ENCODE measurements around the gene LRGUK.

LRGUK gene

DNA sequence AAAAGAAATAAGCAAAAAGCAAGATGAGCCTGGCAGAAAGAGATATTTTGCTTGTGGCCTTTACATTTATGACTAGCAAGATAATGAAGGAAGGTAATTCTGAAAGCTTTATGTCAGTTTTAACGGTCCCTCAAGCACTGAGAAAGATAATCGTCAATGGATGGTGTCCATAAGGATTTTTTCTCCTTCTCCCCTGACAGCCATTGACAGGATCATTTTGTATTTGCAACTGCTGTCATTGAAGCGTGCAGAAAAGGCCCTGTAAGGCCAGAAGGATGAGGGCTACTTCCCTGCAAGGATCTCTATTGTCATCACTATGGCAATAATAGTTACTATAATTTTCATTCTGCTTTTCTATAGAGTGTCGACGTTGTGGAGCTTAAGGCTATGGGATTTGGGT lies 994 bp upstream of the LRGUK start:
- ChIA-PET POLR2A (no interaction called here), CTCF (interaction anchor here (1.1 to 2.2 kb wide), 2 partner anchors 14 to 15 kb away, joined by 3 to 12 read pairs; no protein-coding TSS in a partner anchor)

DNA sequence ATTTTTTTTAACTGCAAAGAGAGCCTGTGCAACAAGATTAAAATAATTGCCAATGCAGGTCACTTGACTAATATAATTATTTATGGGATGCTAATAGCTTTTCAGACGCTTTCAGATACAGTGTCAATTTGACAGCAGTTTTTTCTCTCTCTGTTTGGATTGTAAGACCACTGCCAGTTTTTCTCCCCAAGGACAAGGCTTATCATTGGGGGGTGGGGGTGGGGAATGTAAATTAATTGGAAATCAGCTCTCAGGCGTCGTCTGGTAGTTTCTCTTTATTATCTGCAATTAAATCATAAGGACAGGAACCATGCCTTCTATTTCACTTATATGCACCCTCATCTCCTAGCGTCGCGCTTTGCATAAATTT lies 559 bp upstream of the LRGUK start:
- DNase-seq, result no peak
- H3K27ac ChIP-seq (ENCODE audit: insufficient read depth in 1 of 2, low read depth in 1 of 2, low read length in 2 of 2, poor library complexity in 1 of 2, severe bottlenecking in 2 of 2), result no peak overlapping the region

More for the DNA sequence above, 994 bp upstream of the LRGUK start:
- H3K27ac ChIP-seq (ENCODE audit: insufficient read depth in 1 of 2, low read depth in 1 of 2, low read length in 2 of 2, poor library complexity in 1 of 2, severe bottlenecking in 2 of 2), result no peak overlapping the region
- peaks cover 6 to 16% (median 12%) of the 10 kb centered on the region in 4 experiments for H3K4me1 ChIP-seq (ENCODE audit: control extremely low read depth in 1 of 4, control insufficient read depth in 4 of 4, insufficient read depth in 4 of 4, low read length in 3 of 4)
- H3K27me3 ChIP-seq (replicated peaks in 2 of 5; ENCODE audit: control insufficient read depth in 4 of 5, insufficient read depth in 5 of 5, low read length in 4 of 5), result peaks cover 0 to 4% (median 2%) of the 10 kb centered on the region in 5 experiments
- H3K4me3 ChIP-seq (ENCODE audit: control insufficient read depth in 1 of 7, extremely low read depth in 1 of 7, insufficient read depth in 4 of 7, low read depth in 2 of 7, low read length in 6 of 7), result no peak overlapping the region
- DNase-seq, result no peak
- no peaks in the 10 kb centered on the region for H3K36me3 ChIP-seq (ENCODE audit: control insufficient read depth in 4 of 4, insufficient read depth in 4 of 4, low read length in 3 of 4)
- WGBS (ENCODE audit: insufficient coverage), result 100% methylated on average over 1 of the region's 5 CpGs
- H3K9me3 ChIP-seq (ENCODE audit: control extremely low read depth in 1 of 5, control insufficient read depth in 4 of 5, insufficient read depth in 2 of 5, low read depth in 1 of 5, low read length in 4 of 5), result no peaks in the 10 kb centered on the region

DNA sequence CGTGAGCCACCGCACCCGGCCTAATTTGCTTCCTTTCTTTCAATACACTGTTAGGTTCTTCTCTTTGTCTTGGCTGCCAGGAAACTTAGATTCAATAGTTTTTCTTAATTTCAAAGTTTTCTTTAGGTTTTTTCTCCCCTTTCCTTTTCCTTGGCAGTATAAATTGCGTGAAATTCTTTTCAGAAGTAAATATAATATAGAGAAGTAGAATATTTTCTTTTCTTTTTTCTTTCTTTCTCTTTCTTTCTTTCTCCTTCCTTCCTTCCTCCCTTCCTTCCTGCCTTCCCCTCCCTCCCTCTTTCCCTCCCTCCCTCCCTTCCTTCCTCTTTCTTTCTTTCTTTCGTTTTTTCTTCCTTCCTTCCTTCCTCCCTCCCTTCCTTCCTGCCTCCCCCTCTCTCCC lies 1.7 kb downstream of the LRGUK start:
- Histone ChIP-seq H3K36me3 (ENCODE audit: control insufficient read depth in 4 of 4, insufficient read depth in 4 of 4, low read length in 3 of 4) (no peaks in the 10 kb centered on the region), H3K9me3 (ENCODE audit: control extremely low read depth in 1 of 5, control insufficient read depth in 4 of 5, insufficient read depth in 2 of 5, low read depth in 1 of 5, low read length in 4 of 5) (no peaks in the 10 kb centered on the region), H3K4me1 (ENCODE audit: control extremely low read depth in 1 of 4, control insufficient read depth in 4 of 4, insufficient read depth in 4 of 4, low read length in 3 of 4) (peaks cover 6 to 12% (median 11%) of the 10 kb centered on the region in 4 experiments), H3K27ac (ENCODE audit: insufficient read depth in 1 of 2, low read depth in 1 of 2, low read length in 2 of 2, poor library complexity in 1 of 2, severe bottlenecking in 2 of 2) (no peak overlapping the region), H3K27me3 (replicated peaks in 2 of 5; ENCODE audit: control insufficient read depth in 4 of 5, insufficient read depth in 5 of 5, low read length in 4 of 5) (peaks cover 0 to 3% (median 2%) of the 10 kb centered on the region in 5 experiments), H3K4me3 (ENCODE audit: control insufficient read depth in 1 of 7, extremely low read depth in 1 of 7, insufficient read depth in 4 of 7, low read depth in 2 of 7, low read length in 6 of 7) (no peak overlapping the region)
- POLR2A ChIA-PET, result no interaction called here
- WGBS (ENCODE audit: insufficient coverage), result 75% methylated on average over 4 of the region's 5 CpGs
- CTCF ChIA-PET, result no interaction called here
- no peak for DNase-seq

More for the DNA sequence above, 559 bp upstream of the LRGUK start:
- CTCF ChIA-PET, result interaction anchor here (1.1 to 2.2 kb wide), 3 partner anchors 10 to 15 kb away, joined by 3 to 12 read pairs (median 3); no protein-coding TSS in a partner anchor
- Histone ChIP-seq H3K9me3 (ENCODE audit: control extremely low read depth in 1 of 5, control insufficient read depth in 4 of 5, insufficient read depth in 2 of 5, low read depth in 1 of 5, low read length in 4 of 5) (no peaks in the 10 kb centered on the region), H3K36me3 (ENCODE audit: control insufficient read depth in 4 of 4, insufficient read depth in 4 of 4, low read length in 3 of 4) (no peaks in the 10 kb centered on the region), H3K27me3 (replicated peaks in 2 of 5; ENCODE audit: control insufficient read depth in 4 of 5, insufficient read depth in 5 of 5, low read length in 4 of 5) (peaks cover 0 to 4% (median 2%) of the 10 kb centered on the region in 5 experiments), H3K4me3 (ENCODE audit: control insufficient read depth in 1 of 7, extremely low read depth in 1 of 7, insufficient read depth in 4 of 7, low read depth in 2 of 7, low read length in 6 of 7) (peak overlapping the region in 6 of 7 experiments; percentile 73 to 96 (median 86)), H3K4me1 (ENCODE audit: control extremely low read depth in 1 of 4, control insufficient read depth in 4 of 4, insufficient read depth in 4 of 4, low read length in 3 of 4) (peaks cover 6 to 14% (median 12%) of the 10 kb centered on the region in 4 experiments)
- POLR2A ChIA-PET, result no interaction called here
- 22% methylated on average over 4 of the region's 6 CpGs for WGBS (ENCODE audit: insufficient coverage)

DNA sequence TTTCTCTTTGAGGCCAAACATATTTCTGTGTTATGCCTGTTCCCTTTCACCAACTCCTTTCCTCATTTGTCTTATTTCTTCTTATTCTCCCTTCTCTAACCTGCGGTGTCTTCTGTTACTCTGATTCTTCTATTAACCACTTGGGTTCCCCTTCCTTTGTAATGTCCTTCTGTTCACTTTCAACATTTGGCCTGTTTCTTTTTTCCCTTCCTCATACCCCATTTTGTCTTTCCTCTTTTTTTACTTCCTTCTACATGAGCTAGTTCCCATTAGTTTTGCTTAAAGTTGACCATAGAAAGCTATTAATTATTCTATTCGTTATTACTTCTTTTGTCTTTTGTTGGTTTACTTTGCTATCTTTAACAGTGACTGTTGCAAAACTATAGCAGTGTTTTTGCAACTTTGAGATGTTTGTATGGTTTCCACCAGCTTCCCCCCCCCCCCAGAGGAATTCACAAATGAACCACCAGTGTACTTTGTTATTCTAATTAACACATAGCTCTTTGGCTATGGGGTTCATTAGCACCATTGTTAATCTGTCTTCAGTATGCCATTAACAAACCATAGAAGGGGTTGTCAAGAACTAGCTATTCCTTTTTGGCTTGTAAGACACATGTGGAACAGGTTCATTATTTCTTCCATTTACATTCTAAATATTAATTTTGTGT lies 2.9 kb downstream of the LRGUK start:
- no peak for DNase-seq
- CTCF ChIA-PET, result interaction anchor here (0.6 to 3.6 kb wide), 2 partner anchors 11 to 185 kb away, joined by 3 to 17 read pairs; no protein-coding TSS in a partner anchor
- peaks cover 6 to 12% (median 11%) of the 10 kb centered on the region in 4 experiments for H3K4me1 ChIP-seq (ENCODE audit: control extremely low read depth in 1 of 4, control insufficient read depth in 4 of 4, insufficient read depth in 4 of 4, low read length in 3 of 4)
- WGBS (ENCODE audit: insufficient coverage), result 40% methylated on average over 1 of the region's 2 CpGs
- H3K27ac ChIP-seq (ENCODE audit: insufficient read depth in 1 of 2, low read depth in 1 of 2, low read length in 2 of 2, poor library complexity in 1 of 2, severe bottlenecking in 2 of 2), result no peak overlapping the region
- peaks cover 0 to 2% (median 0%) of the 10 kb centered on the region in 5 experiments for H3K27me3 ChIP-seq (replicated peaks in 2 of 5; ENCODE audit: control insufficient read depth in 4 of 5, insufficient read depth in 5 of 5, low read length in 4 of 5)
- peaks cover 0 to 6% (median 0%) of the 10 kb centered on the region in 5 experiments for H3K9me3 ChIP-seq (ENCODE audit: control extremely low read depth in 1 of 5, control insufficient read depth in 4 of 5, insufficient read depth in 2 of 5, low read depth in 1 of 5, low read length in 4 of 5)
- H3K4me3 ChIP-seq (ENCODE audit: control insufficient read depth in 1 of 7, extremely low read depth in 1 of 7, insufficient read depth in 4 of 7, low read depth in 2 of 7, low read length in 6 of 7), result no peak overlapping the region
- POLR2A ChIA-PET, result no interaction called here
- H3K36me3 ChIP-seq (ENCODE audit: control insufficient read depth in 4 of 4, insufficient read depth in 4 of 4, low read length in 3 of 4), result no peaks in the 10 kb centered on the region

DNA sequence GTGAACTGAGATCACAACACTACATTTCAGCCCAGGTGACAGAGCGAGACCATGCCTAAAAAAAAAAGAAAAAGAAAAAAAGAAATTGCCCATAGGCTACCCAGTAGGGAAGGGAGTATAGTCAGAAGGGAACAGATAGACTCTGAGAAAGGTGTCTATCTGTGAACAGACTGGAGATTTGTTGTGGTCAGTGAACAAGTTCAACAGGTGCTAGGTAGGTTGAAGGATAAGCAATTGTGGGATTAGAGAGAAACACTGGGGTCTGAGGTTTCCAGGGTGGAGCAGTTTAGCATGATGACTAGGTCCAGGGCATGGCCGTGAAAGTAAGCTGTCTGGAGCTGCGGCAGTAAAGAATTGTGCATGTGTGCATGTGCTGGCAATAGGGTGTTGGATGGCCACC lies 6.9 kb downstream of the LRGUK start:
- no peaks in the 10 kb centered on the region for H3K36me3 ChIP-seq (ENCODE audit: control insufficient read depth in 4 of 4, insufficient read depth in 4 of 4, low read length in 3 of 4)
- WGBS (ENCODE audit: insufficient coverage), result 96% methylated on average over 3 of the region's 3 CpGs
- ChIA-PET CTCF (no interaction called here), POLR2A (no interaction called here)
- H3K4me1 ChIP-seq (ENCODE audit: control extremely low read depth in 1 of 4, control insufficient read depth in 4 of 4, insufficient read depth in 4 of 4, low read length in 3 of 4), result no peaks in the 10 kb centered on the region
- H3K27me3 ChIP-seq (replicated peaks in 2 of 5; ENCODE audit: control insufficient read depth in 4 of 5, insufficient read depth in 5 of 5, low read length in 4 of 5), result peaks cover 0 to 1% (median 0%) of the 10 kb centered on the region in 5 experiments
- DNase-seq, result no peak
- no peak overlapping the region for H3K4me3 ChIP-seq (ENCODE audit: control insufficient read depth in 1 of 7, extremely low read depth in 1 of 7, insufficient read depth in 4 of 7, low read depth in 2 of 7, low read length in 6 of 7)
- H3K9me3 ChIP-seq (ENCODE audit: control extremely low read depth in 1 of 5, control insufficient read depth in 4 of 5, insufficient read depth in 2 of 5, low read depth in 1 of 5, low read length in 4 of 5), result peaks cover 0 to 6% (median 0%) of the 10 kb centered on the region in 5 experiments
- H3K27ac ChIP-seq (ENCODE audit: insufficient read depth in 1 of 2, low read depth in 1 of 2, low read length in 2 of 2, poor library complexity in 1 of 2, severe bottlenecking in 2 of 2), result no peak overlapping the region

DNA sequence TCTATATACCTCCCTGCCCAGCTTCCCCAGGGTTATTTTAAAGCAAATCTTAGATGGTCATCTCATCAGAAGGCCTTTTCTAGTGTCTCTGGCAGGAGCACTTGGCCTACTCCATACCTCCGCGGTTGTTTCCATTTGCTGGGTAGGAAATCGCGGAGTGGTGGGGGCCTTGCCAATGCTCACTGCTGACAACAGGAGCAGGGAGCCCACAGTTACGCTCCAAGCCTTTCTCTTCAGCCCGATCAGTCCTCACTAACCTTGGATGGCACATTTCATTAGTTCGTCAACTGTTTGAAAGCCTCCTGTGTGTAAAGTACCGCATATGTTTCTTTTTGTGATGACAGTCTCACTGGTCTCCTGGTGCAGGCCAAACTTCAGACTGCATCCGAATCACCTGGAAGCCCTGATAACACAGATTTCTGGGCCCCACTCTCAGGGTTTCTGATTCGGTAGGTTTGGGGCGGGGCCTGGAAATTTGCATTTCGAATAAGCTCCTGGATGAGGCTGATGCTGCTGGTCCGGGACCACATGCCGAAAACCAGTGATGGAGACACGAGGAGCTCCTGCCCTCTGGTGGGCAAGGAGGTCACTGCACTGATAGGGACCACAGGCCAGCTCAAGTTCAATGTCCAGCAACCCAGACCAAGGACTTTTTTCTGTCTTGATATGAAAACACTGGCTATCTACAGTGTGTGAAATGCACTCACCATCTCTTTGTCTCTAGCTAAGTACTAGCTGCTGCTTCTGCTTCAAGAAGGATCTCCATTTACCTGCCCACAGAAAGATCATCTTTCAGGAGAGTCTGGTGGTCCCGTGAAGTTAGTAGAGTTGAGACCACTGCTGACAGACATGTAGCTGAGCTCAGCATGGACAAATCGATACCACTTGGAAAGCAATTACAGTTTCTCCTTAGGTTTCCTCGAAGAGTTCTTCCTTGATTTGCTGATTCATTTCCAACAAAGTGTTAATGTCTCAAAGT lies 14.0 kb downstream of the LRGUK start:
- ChIA-PET CTCF (interaction anchor here (0.6 to 1.9 kb wide), 12 partner anchors 10 to 447 kb away, joined by 3 to 17 read pairs (median 4); partner anchors contain the start of genes LRGUK and SLC35B4), POLR2A (no interaction called here)
- peak; percentile 25 to 46 (median 43) for DNase-seq
- no peaks in the 10 kb centered on the region for H3K27me3 ChIP-seq (replicated peaks in 2 of 5; ENCODE audit: control insufficient read depth in 4 of 5, insufficient read depth in 5 of 5, low read length in 4 of 5)
- no peaks in the 10 kb centered on the region for H3K4me1 ChIP-seq (ENCODE audit: control extremely low read depth in 1 of 4, control insufficient read depth in 4 of 4, insufficient read depth in 4 of 4, low read length in 3 of 4)
- H3K9me3 ChIP-seq (ENCODE audit: control extremely low read depth in 1 of 5, control insufficient read depth in 4 of 5, insufficient read depth in 2 of 5, low read depth in 1 of 5, low read length in 4 of 5), result no peaks in the 10 kb centered on the region
- H3K27ac ChIP-seq (ENCODE audit: insufficient read depth in 1 of 2, low read depth in 1 of 2, low read length in 2 of 2, poor library complexity in 1 of 2, severe bottlenecking in 2 of 2), result no peak overlapping the region
- H3K36me3 ChIP-seq (ENCODE audit: control insufficient read depth in 4 of 4, insufficient read depth in 4 of 4, low read length in 3 of 4), result no peaks in the 10 kb centered on the region
- 55% methylated on average over 17 of the region's 18 CpGs for WGBS (ENCODE audit: insufficient coverage)
- H3K4me3 ChIP-seq (ENCODE audit: control insufficient read depth in 1 of 7, extremely low read depth in 1 of 7, insufficient read depth in 4 of 7, low read depth in 2 of 7, low read length in 6 of 7), result no peak overlapping the region

Data from common myeloid progenitor, CD34-positive (primary cell).